HG03108 (cell line): ENCODE data around the gene MTERF4.

Source experiments
- ATAC-seq: cut with Tn5 transposase; IDR thresholded peaks from one replicate; pipeline ENCODE4 v1.9.1; 2021; ENCODE audit warnings: moderate library complexity; ENCODE audit not compliant: unreplicated experiment

Gene MTERF4

DNA sequence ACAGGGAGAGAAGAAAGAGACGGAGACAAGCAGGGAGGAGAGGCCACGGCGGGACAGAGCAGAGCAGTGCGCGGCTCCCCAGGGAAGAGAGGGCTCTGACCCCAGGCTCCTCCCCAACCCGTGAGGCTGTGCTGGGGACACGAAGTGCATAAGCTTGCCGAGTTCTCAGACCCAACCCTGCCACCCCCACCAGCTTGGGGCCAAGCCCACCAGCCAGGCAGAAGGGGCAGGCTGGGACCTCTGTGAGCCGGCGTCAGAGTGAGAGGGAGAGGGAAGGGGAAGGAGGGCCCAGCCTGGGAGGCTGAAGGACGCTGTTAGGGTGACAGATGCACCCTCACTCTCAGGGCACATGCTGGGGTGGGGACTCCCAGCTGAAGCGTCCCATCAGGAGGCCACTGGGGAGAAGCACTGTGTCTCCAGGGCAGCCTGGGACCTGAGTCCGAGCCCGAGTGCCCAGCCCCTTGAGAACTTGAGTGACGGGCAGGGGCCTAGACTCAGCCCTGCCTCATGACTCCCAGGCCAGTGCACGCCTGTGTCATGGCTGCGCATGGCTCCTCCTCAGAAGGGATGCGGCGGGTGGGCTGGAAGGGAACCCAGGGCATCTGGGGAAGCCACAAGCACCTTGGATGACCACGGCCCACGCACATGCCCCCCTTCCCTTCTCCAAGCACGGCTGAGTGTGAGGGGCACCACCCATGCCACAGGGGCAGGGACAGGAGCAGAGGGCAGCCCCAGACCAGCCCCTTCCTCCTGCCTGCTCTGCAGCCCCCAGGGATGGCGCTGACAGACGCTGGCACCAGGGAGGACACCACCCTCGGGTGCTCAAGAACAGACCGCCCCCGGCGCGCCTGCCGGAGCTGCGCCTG lies 31.0 kb downstream of the MTERF4 start:
- ATAC-seq, result no peak

DNA sequence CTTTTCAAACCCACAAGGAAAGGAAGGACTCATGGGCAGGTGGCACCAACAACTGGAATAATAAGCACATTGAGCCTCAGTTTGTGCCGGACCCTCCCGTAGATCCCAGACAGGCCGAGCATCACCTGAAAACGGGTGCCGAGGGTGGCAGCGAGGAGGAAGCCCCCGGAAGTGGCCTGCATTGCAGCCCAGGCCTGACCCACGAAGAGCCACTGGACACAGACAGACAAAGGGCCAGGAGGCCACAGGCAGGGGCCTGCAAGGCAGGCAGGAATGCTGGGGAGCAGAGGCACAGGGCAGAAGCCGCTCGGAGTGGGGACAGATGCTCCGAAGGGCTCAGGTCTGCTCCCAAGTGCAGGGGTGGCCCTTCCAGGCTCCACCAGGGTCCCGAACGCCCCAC lies 31.7 kb downstream of the MTERF4 start:
- no peak for ATAC-seq

DNA sequence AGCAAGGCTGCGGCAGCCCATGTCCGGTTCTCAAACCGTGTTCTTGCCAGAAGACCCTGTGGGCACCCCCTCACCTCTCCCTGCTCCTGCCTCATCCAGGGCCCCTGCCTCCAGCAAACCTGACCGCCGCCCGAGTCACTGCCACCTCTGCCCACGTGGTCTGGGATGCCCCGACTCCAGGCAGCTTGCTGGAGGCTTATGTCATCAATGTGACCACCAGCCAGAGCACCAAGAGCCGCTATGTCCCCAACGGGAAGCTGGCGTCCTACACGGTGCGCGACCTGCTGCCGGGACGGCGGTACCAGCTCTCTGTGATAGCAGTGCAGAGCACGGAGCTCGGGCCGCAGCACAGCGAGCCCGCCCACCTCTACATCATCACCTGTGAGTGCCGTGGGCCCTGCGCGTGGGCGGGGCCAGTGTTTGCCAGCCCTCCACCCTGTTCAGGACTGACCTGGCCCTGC lies 32.2 kb downstream of the MTERF4 start:
- ATAC-seq, result no peak

GRCh38 chr2:241068942-241069810 lies 32.9 kb downstream of the MTERF4 start:
- no peak for ATAC-seq

DNA sequence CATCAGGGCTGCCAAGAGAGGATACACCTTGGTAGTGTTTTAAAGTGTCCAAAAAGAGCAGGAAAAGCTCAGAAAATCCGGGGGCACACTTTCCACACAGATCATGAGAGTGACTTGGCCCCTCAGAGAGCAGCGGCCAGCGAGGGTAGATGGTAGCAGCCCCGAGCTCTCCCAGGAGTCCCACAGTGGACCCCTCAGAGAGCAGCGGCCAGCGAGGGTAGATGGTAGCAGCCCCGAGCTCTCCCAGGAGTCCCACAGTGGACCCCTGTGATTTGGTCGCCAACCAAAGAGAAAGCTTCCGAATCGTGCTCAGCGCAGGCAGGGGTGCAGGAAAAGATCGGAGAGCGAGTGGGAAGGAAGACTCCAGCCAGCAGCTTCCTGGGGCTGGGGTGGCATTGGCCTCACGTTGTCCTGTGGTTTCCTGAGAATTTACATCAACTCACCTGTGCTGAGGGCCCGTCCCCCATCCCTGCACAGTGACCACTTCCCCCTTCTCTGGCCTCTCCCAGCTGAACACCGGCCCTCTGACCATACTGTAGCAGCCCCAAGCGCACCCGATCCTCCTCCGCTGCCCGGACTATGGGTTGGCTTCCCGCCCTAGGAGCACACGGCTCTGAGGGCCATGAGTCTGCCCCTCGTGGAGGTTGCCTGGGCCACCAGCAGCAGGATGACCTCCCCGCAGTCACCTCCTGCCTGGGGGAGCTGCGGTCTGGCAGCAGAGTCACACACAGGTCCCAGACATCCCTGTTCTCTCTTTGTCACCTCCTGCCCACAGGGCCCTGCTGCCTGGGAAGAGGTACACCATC lies 33.7 kb downstream of the MTERF4 start:
- no peak for ATAC-seq

- ATAC-seq, result no peak
These were observed 34.5 kb downstream of the MTERF4 start for GRCh38 chr2:241067501-241068135.

DNA sequence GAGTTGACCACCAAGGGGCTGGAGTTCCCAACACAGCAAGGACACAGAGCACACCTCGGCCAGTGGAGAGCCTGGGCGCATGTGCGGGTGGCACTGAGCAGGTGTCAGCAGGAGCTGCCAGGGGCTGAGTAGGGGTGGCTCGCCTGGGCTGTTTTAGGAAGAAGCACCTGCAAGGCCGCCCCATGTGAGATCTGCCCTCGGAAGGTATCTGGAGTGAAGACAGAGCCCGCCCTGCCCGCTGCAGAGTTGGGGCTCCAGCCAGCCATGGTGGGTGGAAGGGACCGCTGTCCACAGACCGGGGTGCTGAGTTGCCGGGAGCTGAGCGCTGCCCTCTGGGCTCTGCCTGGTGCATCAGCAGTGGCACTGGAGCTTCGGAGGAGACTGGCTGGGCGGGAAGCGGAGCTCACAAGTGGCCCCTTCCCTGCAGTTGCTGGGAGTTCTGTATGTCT lies 35.2 kb downstream of the MTERF4 start:
- ATAC-seq, result no peak

DNA sequence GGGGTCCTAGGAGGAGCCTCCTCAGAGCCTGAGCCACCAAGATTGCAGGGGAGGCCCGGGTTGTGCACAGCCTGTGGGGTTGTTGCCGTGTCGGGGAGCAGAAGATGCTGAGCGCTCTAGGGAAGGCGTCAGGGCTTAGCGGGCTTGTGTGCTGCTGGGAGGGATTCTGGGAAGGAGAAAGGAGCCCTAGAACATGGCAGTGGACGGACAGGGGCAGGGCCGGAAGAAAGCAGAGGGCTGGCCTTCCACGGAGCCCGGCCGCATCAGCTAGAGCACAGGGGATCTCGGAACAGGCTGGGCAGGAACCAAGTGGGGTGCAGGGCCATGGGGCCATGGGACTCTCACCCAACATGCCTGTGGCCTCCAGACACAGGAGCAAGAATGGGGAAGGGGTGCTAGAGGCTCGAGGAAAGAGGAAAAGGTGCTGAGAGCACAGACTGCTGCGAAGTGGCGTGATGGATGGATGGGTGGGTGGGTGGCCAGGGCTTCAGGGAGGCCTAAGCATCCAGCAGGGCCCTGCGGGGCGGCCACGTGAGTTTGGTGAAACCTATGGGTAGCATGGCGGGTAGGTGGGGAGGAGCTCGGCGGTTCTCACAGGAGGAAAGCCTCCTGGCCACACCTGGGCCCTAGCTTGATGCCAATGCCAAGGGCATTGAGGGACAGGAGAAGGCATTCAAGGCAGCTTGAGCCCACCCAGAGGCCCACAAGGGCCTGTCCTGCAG lies 35.8 kb downstream of the MTERF4 start:
- no peak for ATAC-seq

GRCh38 chr2:241065355-241065803 lies 36.7 kb downstream of the MTERF4 start:
- ATAC-seq, result no peak

- ATAC-seq, result no peak
These were observed 37.2 kb downstream of the MTERF4 start for GRCh38 chr2:241064802-241065354.

- no peak for ATAC-seq
These were observed 37.9 kb downstream of the MTERF4 start for GRCh38 chr2:241064008-241064801.

DNA sequence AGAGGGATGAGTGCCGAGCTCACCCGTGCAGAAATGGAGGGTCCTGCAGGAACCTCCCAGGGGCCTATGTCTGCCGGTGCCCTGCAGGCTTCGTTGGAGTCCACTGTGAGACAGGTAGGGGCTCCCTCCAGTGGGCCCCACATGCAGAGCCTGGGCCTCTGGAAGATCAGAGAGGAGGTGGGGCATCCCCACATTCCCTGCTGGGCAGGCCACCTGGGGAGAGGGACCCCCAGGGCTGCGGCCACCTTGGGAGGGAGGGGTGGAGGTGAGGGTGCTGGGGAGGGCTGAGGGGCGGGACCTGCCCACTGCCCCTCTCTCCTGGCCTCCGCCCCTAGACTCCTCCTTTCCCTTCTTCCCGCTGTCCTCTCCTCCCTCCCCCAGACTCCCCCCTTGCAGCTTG lies 38.5 kb downstream of the MTERF4 start:
- no peak for ATAC-seq

DNA sequence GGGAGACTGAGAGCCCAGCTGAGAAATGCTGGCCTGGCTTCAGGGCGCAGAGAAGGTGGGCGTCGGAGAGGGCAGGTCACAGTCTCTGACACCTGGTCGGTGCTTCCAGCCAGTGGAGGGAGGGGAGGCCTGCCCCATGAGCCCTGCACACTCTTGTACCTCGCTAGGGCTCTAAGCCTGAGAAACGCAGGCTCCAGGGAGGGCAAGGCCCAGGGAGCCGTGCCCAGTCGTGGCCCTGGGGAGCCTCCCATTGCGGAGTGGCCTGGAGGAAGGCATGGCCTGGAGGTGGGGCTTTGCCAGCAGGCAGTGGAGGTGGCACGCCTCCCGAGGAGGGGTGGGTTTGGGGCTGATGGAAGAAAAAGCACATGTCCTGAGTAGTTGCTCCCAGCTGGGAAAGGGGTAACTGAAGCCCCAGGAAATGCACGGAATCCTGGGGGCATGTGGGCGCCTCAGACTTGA lies 39.0 kb downstream of the MTERF4 start:
- no peak for ATAC-seq

DNA sequence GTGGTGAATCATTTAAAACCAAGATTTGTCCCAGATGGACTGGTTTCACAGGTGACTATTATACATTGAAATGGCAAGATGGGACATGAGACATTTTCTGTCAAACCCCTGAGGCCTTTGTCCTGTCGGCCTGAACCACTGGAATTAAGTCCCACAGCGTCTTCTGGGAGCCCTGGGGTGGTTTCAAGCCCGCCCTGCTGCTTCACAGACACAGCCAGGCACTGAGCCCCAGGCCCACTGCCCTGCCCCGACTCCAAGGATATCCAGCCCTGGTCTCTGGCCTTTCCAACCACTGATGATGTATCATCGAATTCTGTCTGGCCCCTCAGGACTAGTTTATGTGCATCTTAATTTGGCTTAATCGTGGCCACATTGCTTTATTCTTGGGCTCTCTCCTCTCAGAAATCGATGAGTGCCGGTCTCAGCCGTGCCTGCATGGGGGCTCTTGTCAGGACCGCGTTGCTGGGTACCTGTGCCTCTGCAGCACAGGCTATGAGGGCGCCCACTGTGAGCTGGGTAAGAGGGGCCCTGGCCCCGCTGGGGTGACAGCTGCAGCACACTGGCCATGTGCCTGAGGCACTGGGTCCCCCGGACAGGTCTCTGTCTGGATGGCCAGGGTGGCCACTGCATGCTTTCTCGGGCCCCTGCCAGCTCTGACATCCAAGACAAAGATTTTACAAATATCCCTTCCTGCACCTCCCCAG lies 39.5 kb downstream of the MTERF4 start:
- no peak for ATAC-seq

DNA sequence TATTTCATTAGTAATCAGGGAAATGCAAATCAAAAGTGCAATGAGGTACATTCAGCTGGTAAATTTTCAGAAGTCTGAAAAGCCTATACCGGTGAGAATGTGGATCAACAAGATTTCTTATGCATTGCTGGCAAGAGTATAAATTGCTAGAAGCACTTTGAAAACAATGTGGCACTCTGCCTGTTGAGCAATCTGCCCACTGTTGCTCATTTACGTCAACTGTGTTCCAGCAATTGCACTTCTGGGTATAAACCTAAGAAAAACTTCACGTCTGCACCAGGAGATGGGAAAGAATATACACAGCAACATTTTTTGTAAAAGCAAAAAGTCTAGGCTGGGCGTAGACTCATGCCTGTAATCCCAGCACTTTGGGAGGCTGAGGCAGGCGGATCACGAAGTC lies 40.8 kb downstream of the MTERF4 start:
- ATAC-seq, result no peak

- no peak for ATAC-seq
These were observed 48.4 kb downstream of the MTERF4 start for GRCh38 chr2:241053576-241054251.

- ATAC-seq, result no peak
These were observed 49.3 kb downstream of the MTERF4 start for GRCh38 chr2:241052677-241053360.
